A673 (cell line): ENCODE measurements around the gene SCYL2. TPM values are rescaled to one million over a fixed set of nuclear protein-coding genes. Genes with fewer than 3 reads are reported as not detected.
"Not testable (repeated sequence)": the region's sequence is repeated elsewhere in the genome, so short reads cannot be mapped to it uniquely, and the experiment has no call there.

Source experiments
- BruUV-seq: library from RNA; stranded (reverse); fragments of 400-500 nt; replicated peaks from 2 replicates; lab custom pipeline; 2021; lab: Mats Ljungman, UMichigan
- CTCF ChIA-PET: fragments of 300-600 bp; sonication (Branson Sonifier 250); formaldehyde crosslinking; loops from one replicate; lab custom pipeline; 2022; ENCODE audit warnings: antibody characterized with exemption; lab: Charles Lee
- POLR2A ChIA-PET: fragments of 300-600 bp; sonication (Branson Sonifier 250); formaldehyde crosslinking; loops from one replicate; lab custom pipeline; 2022; ENCODE audit warnings: antibody characterized with exemption; ENCODE audit not compliant: low non-redundant PET; lab: Charles Lee
- DNase-seq: peaks from one replicate; pipeline ENCODE4 v3.0.0-alpha.2; 2015; ENCODE audit warnings: low spot score
- H3K27ac ChIP-seq: fragments of 200-600 bp; sonication (generic); 2 replicates; pipeline ENCODE4 v1.5.1; 2016; ENCODE audit warnings: mixed run types, low read depth, mild to moderate bottlenecking, mixed read lengths, antibody characterized with exemption, low read length; ENCODE audit not compliant: poor library complexity, severe bottlenecking
- H3K27me3 ChIP-seq: fragments of 200-600 bp; sonication (generic); replicated peaks from 2 replicates; pipeline ENCODE4 v1.6.1; 2017; ENCODE audit warnings: mixed run types, low read depth, mild to moderate bottlenecking, mixed read lengths, antibody characterized with exemption, low read length; ENCODE audit not compliant: insufficient read depth, poor library complexity
- H3K36me3 ChIP-seq: fragments of 200-600 bp; sonication (generic); 2 replicates; pipeline ENCODE4 v1.6.1; 2016; ENCODE audit warnings: mixed run types, mild to moderate bottlenecking, mixed read lengths, antibody characterized with exemption, low read length; ENCODE audit not compliant: insufficient read depth, poor library complexity, severe bottlenecking
- H3K4me1 ChIP-seq: fragments of 200-600 bp; sonication (generic); 2 replicates; pipeline ENCODE4 v1.6.1; 2017; ENCODE audit warnings: mixed run types, mild to moderate bottlenecking, mixed read lengths, antibody characterized with exemption, low read length; ENCODE audit not compliant: insufficient read depth, poor library complexity, severe bottlenecking
- H3K4me3 ChIP-seq: fragments of 200-600 bp; sonication (generic); 2 replicates; pipeline ENCODE4 v1.5.1; 2016; ENCODE audit warnings: low read depth, mixed run types, mild to moderate bottlenecking, mixed read lengths, low read length; ENCODE audit not compliant: poor library complexity, severe bottlenecking
- H3K9me3 ChIP-seq: fragments of 200-600 bp; sonication (generic); 2 replicates; pipeline ENCODE4 v1.6.1; 2016; ENCODE audit warnings: mixed run types, low read depth, mild to moderate bottlenecking, mixed read lengths, antibody characterized with exemption, low read length; ENCODE audit not compliant: poor library complexity, severe bottlenecking
- CTCF ChIP-seq: fragments of 300-800, 200-600 bp; sonication (generic); conservative IDR thresholded peaks from 2 replicates; pipeline ENCODE4 v1.5.1; 2017; ENCODE audit warnings: low read depth, mild to moderate bottlenecking, antibody characterized with exemption, low read length, moderate library complexity, mixed read lengths
- EZH2 ChIP-seq: fragments of 200-600 bp; sonication (generic); IDR thresholded peaks from 2 replicates; pipeline ENCODE4 v1.6.1; 2017; ENCODE audit warnings: borderline replicate concordance, low read depth, mild to moderate bottlenecking, mixed read lengths, antibody characterized with exemption, low read length; ENCODE audit not compliant: poor library complexity, severe bottlenecking
- intact Hi-C: fragments of 100-400 bp; cut with micrococcal nuclease; formaldehyde crosslinking; loops from one replicate; pipeline ENCODE4 v1.10.0; 2022; ENCODE audit not compliant: unreplicated experiment
- total RNA-seq: library from RNA; stranded (reverse); gene quantifications from 2 replicates; pipeline ENCODE4 v1.2.3, GENCODE V29; 2021

Gene SCYL2
- total RNA-seq, 1 experiment from 2014 or later, result 61.3 TPM

GRCh38 chr12:100225491-100225890 lies 41.5 kb upstream of the SCYL2 start:
- H3K36me3 ChIP-seq, result no peaks in the 10 kb centered on the region
- H3K27me3 ChIP-seq, result no peaks in the 10 kb centered on the region
- DNase-seq, result no peak
- CTCF ChIA-PET, result no interaction called here
- H3K27ac ChIP-seq, result no peak overlapping the region
- H3K4me3 ChIP-seq, result no peak overlapping the region
- no peaks in the 10 kb centered on the region for H3K9me3 ChIP-seq
- POLR2A ChIA-PET, result no interaction called here
- H3K4me1 ChIP-seq, result no peaks in the 10 kb centered on the region
- BruUV-seq, result no TSS peak
- TF ChIP-seq EZH2 (no peak), CTCF (no peak)
- intact Hi-C loops, result loop anchor here (5.0 kb wide), 1 partner anchor 413 kb away; no protein-coding TSS in a partner anchor

- Histone ChIP-seq H3K4me1 (no peaks in the 10 kb centered on the region), H3K9me3 (no peaks in the 10 kb centered on the region), H3K36me3 (no peaks in the 10 kb centered on the region), H3K27ac (no peak overlapping the region), H3K4me3 (no peak overlapping the region), H3K27me3 (no peaks in the 10 kb centered on the region)
- no TSS peak for BruUV-seq
- TF ChIP-seq CTCF (peak; percentile 52), EZH2 (no peak)
- CTCF ChIA-PET, result no interaction called here
- intact Hi-C loops, result loop anchor here (5.0 kb wide), 1 partner anchor 417 kb away; no protein-coding TSS in a partner anchor
- DNase-seq, result peak; percentile 42
- POLR2A ChIA-PET, result interaction anchor here (0.6 to 0.7 kb wide), 2 partner anchors 38 to 235 kb away, joined by 4 read pairs; partner anchors contain the start of genes DEPDC4 and SCYL2
These were observed 37.8 kb upstream of the SCYL2 start for GRCh38 chr12:100229036-100229635.

- Histone ChIP-seq H3K4me1 (no peaks in the 10 kb centered on the region), H3K36me3 (no peaks in the 10 kb centered on the region), H3K27ac (no peak overlapping the region), H3K4me3 (no peak overlapping the region), H3K27me3 (no peaks in the 10 kb centered on the region), H3K9me3 (no peaks in the 10 kb centered on the region)
- ChIA-PET CTCF (no interaction called here), POLR2A (interaction anchor here (0.6 kb wide), 1 partner anchor 37 kb away, joined by 4 read pairs; the partner anchor contains the start of genes DEPDC4 and SCYL2)
- TF ChIP-seq CTCF (no peak), EZH2 (no peak)
- DNase-seq, result no peak
- intact Hi-C loops, result loop anchor here (5.0 kb wide), 2 partner anchors 418 to 442 kb away; no protein-coding TSS in a partner anchor
- BruUV-seq, result no TSS peak
These were observed 37.1 kb upstream of the SCYL2 start for GRCh38 chr12:100229876-100230275.

GRCh38 chr12:100231873-100232272 lies 35.1 kb upstream of the SCYL2 start:
- H3K4me3 ChIP-seq, H3K9me3 ChIP-seq, H3K4me1 ChIP-seq, BruUV-seq, CTCF ChIA-PET, H3K27me3 ChIP-seq, H3K27ac ChIP-seq, DNase-seq, H3K36me3 ChIP-seq, POLR2A ChIA-PET: not testable (repeated sequence)
- intact Hi-C loops, result loop anchor here (5.0 kb wide), 1 partner anchor 440 kb away; no protein-coding TSS in a partner anchor
